ENCODE measurements around the gene PPFIA4.

PPFIA4 gene

DNA sequence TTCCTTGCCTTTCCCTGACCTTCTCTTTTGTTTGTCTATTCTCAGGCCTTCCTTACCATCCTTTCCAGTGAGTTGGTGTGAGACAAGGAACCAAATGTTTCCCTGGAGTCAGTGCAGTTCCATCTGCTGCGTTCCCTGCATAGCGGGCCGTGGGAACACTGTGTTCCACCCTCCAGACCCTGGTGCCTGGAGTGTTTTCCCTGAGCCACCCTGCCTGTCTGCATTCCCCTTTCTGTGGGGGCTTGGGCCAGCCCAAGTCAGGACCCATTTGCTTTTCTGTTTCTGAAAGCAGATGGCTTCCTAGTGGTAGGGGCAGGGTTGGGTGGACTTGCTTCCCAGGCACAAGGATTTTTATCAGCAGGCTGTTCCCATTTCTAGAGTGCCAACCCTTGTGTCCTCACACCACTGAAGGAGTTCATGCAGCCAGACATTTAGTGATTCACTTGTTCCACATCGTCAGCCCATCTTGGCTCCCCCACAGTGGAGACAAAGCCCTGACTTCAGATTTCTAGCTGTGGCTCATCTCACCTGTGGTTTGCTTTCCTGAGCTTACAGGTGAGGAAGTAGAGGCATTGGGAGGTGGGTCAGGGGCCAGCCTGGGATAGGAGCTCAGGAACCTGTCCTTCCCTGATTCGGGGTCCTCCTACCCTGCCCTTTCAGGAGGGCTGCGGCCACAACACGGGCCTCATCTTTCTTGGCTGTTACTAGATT, 73.7 kb downstream of the PPFIA4 start:
- H4K20me1 ChIP-seq (ENCODE audit: insufficient read depth): no peaks in the 10 kb centered on the region
- no peak overlapping the region for H3K4me2 ChIP-seq
- H3K4me1 ChIP-seq (ENCODE audit: low read depth, poor library complexity, severe bottlenecking): no peaks in the 10 kb centered on the region
- no peak overlapping the region for H3K4me3 ChIP-seq (IDR thresholded peaks at IDR 0.05; ENCODE audit: insufficient read depth, low read depth, low read length)
- H3K27me3 ChIP-seq (ENCODE audit: insufficient read depth, low read depth): no peaks in the 10 kb centered on the region
- no peak overlapping the region for H2AFZ ChIP-seq (ENCODE audit: low read depth)
- H3K27ac ChIP-seq: no peak overlapping the region
- H3K9ac ChIP-seq: no peak overlapping the region
- TF ChIP-seq, protein P1, sequence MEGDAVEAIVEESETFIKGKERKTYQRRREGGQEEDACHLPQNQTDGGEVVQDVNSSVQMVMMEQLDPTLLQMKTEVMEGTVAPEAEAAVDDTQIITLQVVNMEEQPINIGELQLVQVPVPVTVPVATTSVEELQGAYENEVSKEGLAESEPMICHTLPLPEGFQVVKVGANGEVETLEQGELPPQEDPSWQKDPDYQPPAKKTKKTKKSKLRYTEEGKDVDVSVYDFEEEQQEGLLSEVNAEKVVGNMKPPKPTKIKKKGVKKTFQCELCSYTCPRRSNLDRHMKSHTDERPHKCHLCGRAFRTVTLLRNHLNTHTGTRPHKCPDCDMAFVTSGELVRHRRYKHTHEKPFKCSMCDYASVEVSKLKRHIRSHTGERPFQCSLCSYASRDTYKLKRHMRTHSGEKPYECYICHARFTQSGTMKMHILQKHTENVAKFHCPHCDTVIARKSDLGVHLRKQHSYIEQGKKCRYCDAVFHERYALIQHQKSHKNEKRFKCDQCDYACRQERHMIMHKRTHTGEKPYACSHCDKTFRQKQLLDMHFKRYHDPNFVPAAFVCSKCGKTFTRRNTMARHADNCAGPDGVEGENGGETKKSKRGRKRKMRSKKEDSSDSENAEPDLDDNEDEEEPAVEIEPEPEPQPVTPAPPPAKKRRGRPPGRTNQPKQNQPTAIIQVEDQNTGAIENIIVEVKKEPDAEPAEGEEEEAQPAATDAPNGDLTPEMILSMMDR (conservative IDR thresholded peaks at IDR 0.05; ENCODE audit: low read depth, low read length): no peak
- no peaks in the 10 kb centered on the region for H3K79me2 ChIP-seq (ENCODE audit: insufficient read depth, low read depth)
- H3K36me3 ChIP-seq (ENCODE audit: insufficient read depth): no peaks in the 10 kb centered on the region

DNA sequence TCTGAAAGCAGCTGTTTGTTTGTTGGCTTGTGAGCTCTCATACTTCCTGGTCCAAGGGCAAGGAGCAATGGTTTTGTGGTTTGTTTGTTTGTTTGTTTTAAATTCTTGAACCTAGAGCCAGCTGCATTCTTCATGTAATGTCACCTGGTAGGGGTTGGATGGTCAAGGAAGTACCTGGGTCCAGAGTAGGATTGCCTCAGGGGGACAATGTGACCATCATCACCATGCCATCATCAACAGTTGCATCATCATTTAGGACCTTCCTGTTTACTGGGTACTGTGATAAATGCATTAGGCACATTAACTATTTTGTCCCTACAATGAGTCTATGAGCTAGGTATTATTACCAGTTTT, 74.2 kb downstream of the PPFIA4 start:
- H3K27ac ChIP-seq: no peak overlapping the region
- no peaks in the 10 kb centered on the region for H3K27me3 ChIP-seq (ENCODE audit: insufficient read depth, low read depth)

DNA sequence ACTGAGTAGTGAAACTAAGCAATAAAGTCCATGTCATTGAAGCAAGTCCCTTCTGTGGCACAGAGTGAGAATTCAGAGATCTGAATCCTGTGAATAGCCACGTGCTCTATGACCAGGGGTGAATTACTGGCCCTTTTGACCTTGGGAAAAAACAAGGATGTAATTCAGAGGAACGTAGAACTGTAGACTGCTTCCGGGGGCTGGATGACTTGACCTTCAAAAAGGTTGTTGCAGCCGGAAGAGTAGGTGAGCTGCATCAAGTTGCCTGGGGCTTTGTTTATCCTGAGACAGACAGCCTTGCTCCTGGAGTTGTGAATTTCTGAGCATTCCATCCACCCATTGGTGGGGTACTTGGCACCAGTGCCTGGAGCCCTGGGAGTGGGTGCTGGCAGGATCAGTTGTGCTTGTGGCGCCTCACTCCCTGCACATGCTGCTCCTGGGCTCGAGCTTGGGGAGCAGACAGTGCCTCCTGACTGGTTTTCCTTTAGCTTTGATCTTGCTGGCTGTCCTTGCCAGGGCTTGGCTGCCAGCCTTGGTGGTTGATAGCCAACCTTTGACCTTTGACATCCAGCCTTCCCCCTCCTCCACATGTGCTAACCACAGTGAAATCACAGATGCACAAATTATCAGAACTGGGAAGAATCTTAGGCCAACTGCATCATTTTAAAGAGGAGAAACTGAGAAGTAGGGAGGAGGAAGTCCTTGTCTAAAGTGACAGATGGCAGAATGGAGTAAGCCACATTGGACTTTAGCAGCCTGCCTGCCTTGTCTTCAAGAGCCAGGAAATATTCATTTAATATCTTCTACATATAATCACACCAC, 75.7 kb downstream of the PPFIA4 start:
- no peaks in the 10 kb centered on the region for H4K20me1 ChIP-seq (ENCODE audit: insufficient read depth)
- no peaks in the 10 kb centered on the region for H3K79me2 ChIP-seq (ENCODE audit: insufficient read depth, low read depth)
- H3K4me2 ChIP-seq: no peak overlapping the region
- TF ChIP-seq, protein P1 (conservative IDR thresholded peaks at IDR 0.05; ENCODE audit: low read depth, low read length): no peak
- H3K9ac ChIP-seq: no peak overlapping the region
- no peak overlapping the region for H3K27ac ChIP-seq
- no peaks in the 10 kb centered on the region for H3K36me3 ChIP-seq (ENCODE audit: insufficient read depth)
- H3K4me3 ChIP-seq (IDR thresholded peaks at IDR 0.05; ENCODE audit: insufficient read depth, low read depth, low read length): no peak overlapping the region
- no peaks in the 10 kb centered on the region for H3K4me1 ChIP-seq (ENCODE audit: low read depth, poor library complexity, severe bottlenecking)
- H3K27me3 ChIP-seq (ENCODE audit: insufficient read depth, low read depth): no peaks in the 10 kb centered on the region
- H2AFZ ChIP-seq (ENCODE audit: low read depth): no peak overlapping the region

More for the DNA sequence above, 74.2 kb downstream of the PPFIA4 start:
- no peak overlapping the region for H3K4me2 ChIP-seq
- no peak overlapping the region for H2AFZ ChIP-seq (ENCODE audit: low read depth)
- no peak overlapping the region for H3K9ac ChIP-seq
- TF ChIP-seq, protein P1 (conservative IDR thresholded peaks at IDR 0.05; ENCODE audit: low read depth, low read length): no peak
- no peak overlapping the region for H3K4me3 ChIP-seq (IDR thresholded peaks at IDR 0.05; ENCODE audit: insufficient read depth, low read depth, low read length)
- H3K79me2 ChIP-seq (ENCODE audit: insufficient read depth, low read depth): no peaks in the 10 kb centered on the region
- no peaks in the 10 kb centered on the region for H4K20me1 ChIP-seq (ENCODE audit: insufficient read depth)
- no peaks in the 10 kb centered on the region for H3K36me3 ChIP-seq (ENCODE audit: insufficient read depth)
- no peaks in the 10 kb centered on the region for H3K4me1 ChIP-seq (ENCODE audit: low read depth, poor library complexity, severe bottlenecking)

DNA sequence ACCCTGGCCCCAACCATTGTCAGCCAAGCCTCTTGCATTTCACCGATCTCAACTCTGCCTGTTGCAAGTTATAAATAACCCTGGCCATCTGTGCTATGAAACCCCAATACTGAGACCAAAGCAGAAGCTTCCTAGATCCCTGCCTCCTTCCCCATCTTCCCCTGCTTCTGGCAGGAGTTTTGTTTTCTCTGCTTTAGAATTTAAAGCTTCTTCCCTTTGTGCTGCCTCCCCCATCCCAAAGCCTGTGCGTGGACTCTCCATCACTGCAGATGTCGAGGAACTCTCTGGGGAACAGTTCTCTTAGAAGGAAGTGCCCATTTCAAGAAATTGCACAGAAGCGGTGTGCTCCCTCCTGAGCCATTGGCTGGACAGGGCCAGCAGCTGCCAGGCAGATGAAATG, 76.9 kb downstream of the PPFIA4 start:
- Histone ChIP-seq H3K27me3 (ENCODE audit: insufficient read depth, low read depth) (no peaks in the 10 kb centered on the region), H3K4me3 (IDR thresholded peaks at IDR 0.05; ENCODE audit: insufficient read depth, low read depth, low read length) (no peak overlapping the region), H3K4me2 (no peak overlapping the region), H3K9ac (no peak overlapping the region), H4K20me1 (ENCODE audit: insufficient read depth) (no peaks in the 10 kb centered on the region), H2AFZ (ENCODE audit: low read depth) (no peak overlapping the region), H3K79me2 (ENCODE audit: insufficient read depth, low read depth) (no peaks in the 10 kb centered on the region), H3K4me1 (ENCODE audit: low read depth, poor library complexity, severe bottlenecking) (no peaks in the 10 kb centered on the region), H3K27ac (no peak overlapping the region), H3K36me3 (ENCODE audit: insufficient read depth) (no peaks in the 10 kb centered on the region)
- TF ChIP-seq, protein P1 (conservative IDR thresholded peaks at IDR 0.05; ENCODE audit: low read depth, low read length): no peak

Measured in KMS-11 (cell line).